GM19467 (cell line): ENCODE data around the gene AKAP8.
"Not testable (repeated sequence)": the region's sequence is repeated elsewhere in the genome, so short reads cannot be mapped to it uniquely, and the experiment has no call there.

Experiments used
- ATAC-seq: cut with Tn5 transposase; IDR thresholded peaks from one replicate; pipeline ENCODE4 v1.9.1; 2021; ENCODE audit warnings: mild to moderate bottlenecking, moderate library complexity; ENCODE audit not compliant: unreplicated experiment

The AKAP8 gene

GRCh38 chr19:15379083-15379998 lies at the start of gene AKAP8:
TSS of gene AKAP8 (minus strand) at chr19:15379787. CDS start at chr19:15379731, 56 bp downstream.
- peak; percentile 82 for ATAC-seq

- ATAC-seq, result no peak
These were observed 48.4 kb upstream of the AKAP8 start for GRCh38 chr19:15427991-15428471.

GRCh38 chr19:15427350-15427700 lies 47.7 kb upstream of the AKAP8 start:
- no peak for ATAC-seq

GRCh38 chr19:15426485-15427349 lies 47.1 kb upstream of the AKAP8 start:
- ATAC-seq, result no peak

GRCh38 chr19:15425321-15425950 lies 45.8 kb upstream of the AKAP8 start:
- no peak for ATAC-seq

- ATAC-seq, result no peak
These were observed 45.2 kb upstream of the AKAP8 start for GRCh38 chr19:15424692-15425272.

- ATAC-seq, result no peak
These were observed 44.5 kb upstream of the AKAP8 start for GRCh38 chr19:15424121-15424520.

- ATAC-seq, result no peak
These were observed 43.5 kb upstream of the AKAP8 start for GRCh38 chr19:15423130-15423529.

GRCh38 chr19:15422296-15423075 lies 42.9 kb upstream of the AKAP8 start:
- no peak for ATAC-seq

GRCh38 chr19:15421721-15422260 lies 42.2 kb upstream of the AKAP8 start:
- no peak for ATAC-seq

GRCh38 chr19:15421136-15421695 lies 41.6 kb upstream of the AKAP8 start:
- no peak for ATAC-seq

GRCh38 chr19:15419413-15420025 lies 39.9 kb upstream of the AKAP8 start:
- no peak for ATAC-seq

- peak; percentile 92 for ATAC-seq
These were observed 39.2 kb upstream of the AKAP8 start, which contains the start of gene AKAP8L for GRCh38 chr19:15418579-15419412. TSS of gene AKAP8L (minus strand) at chr19:15418988. CDS start at chr19:15418923, 65 bp downstream.

- no peak for ATAC-seq
These were observed 38.6 kb upstream of the AKAP8 start for GRCh38 chr19:15418231-15418578.

GRCh38 chr19:15417699-15418098 lies 38.1 kb upstream of the AKAP8 start:
- ATAC-seq, result no peak

GRCh38 chr19:15412832-15413231 lies 33.2 kb upstream of the AKAP8 start:
- no peak for ATAC-seq

- ATAC-seq, result not testable (repeated sequence)
These were observed 31.8 kb upstream of the AKAP8 start for GRCh38 chr19:15411351-15411750.

- ATAC-seq, result no peak
These were observed 25.2 kb upstream of the AKAP8 start for GRCh38 chr19:15404780-15405211.
